ENCODE data around the gene YJU2. TPM values are rescaled to one million over a fixed set of nuclear protein-coding genes. Genes with fewer than 3 reads are reported as not detected.
"Not testable (repeated sequence)": the region's sequence is repeated elsewhere in the genome, so short reads cannot be mapped to it uniquely, and the experiment has no call there.

YJU2 gene
- 48.0 and 51.7 TPM in 2 replicates for total RNA-seq (2014; rRNA removed; shearing (Covaris generic))

GRCh38 chr19:4246767-4247593, at the start of gene YJU2:
TSS of gene YJU2 (plus strand) at chr19:4247080. CDS start at chr19:4247147, 67 bp downstream.
- DNase-seq (ENCODE audit: low read depth): peak; percentile 99

DNA sequence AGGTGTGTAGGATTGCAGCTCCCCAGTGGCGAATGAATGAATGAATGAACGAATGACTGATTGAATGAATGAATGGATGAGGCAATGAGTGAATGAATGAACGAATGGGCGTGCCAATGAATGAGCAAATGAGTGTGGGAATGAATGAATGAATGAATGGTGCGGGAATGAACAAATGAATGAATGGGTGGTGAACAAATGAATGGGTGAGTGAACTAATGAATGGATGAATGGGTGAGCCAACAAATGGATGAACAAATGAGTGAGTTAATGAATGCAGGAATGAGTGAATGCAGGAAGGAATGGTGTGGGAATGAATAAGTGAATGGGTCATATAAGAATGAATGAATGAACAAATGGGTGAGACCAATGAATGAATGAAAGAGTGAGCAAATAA, 49.7 kb upstream of the YJU2 start:
- no peak for DNase-seq (ENCODE audit: low read depth)

DNA sequence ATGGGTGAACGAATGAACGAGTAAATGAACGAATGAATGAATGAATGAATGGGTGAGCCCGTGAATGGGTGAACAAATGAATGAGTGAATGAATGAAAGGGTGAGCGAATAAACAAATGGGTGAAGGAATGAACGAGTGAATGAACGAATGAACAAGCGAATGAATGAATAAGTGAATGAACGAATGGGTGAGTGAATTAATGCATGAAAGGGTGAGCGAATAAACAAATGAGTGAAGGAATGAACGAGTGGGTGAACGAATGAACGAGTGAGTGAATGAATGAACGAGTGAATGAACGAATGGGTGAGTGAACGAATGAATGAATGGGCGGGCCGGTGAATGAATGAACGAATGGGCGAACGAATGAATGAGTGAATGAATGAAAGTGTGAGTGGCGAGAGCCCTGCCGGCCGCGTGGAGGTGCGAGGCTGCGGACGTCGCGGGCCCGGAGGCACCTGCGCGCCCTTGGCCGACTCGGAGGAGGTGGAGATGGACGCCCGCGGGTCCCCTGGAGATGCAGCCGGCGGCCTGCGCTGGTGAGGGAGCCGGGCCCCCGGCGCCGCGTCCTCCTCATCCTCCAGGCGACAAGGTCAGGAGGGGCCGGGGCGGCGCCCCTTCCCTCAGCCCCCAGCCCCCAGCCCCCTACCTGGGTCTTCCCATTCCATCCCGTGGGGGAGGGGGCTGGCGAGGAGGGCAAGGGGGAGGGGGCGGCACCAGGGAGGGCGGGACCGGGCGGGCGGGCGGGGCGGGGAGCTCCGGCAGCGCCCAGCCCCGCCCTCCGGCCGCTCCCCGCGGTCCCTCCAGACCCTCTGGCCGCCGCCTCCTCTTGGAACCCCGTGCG, 49.0 kb upstream of the YJU2 start:
- DNase-seq (ENCODE audit: low read depth): no peak

GRCh38 chr19:4198467-4199126, 48.3 kb upstream of the YJU2 start:
- no peak for DNase-seq (ENCODE audit: low read depth)

- DNase-seq (ENCODE audit: low read depth): no peak
Observed at GRCh38 chr19:4199699-4200293, 47.1 kb upstream of the YJU2 start.

DNA sequence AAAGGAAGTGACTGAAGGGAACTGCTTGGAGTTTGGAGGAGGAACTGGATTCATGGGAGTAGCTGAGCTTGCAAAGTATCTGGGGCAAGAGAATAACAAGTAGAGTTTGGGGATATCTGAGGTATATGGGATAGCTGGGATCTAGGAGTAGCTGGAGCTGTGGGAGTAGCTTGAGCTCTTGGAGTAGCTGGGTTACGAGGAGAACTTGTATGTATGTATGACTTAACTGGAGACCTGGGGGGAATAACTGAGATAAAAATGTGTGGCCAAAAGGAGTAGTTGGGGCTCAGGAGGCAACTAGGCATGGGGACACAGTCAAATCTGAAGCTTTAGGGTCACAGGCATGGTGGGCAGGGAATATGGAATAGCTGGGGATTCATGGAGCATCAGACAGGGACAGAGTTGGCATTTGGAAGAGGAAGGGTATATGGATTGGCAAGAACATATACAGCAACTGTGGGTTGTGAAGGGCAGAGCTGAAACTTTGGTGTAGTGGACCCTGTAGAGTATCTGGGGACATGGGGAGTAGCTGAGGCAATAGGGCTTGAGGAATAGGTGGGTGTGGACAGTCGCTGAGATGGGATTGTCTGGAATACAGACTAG, 45.8 kb upstream of the YJU2 start:
- DNase-seq (ENCODE audit: low read depth): no peak

DNA sequence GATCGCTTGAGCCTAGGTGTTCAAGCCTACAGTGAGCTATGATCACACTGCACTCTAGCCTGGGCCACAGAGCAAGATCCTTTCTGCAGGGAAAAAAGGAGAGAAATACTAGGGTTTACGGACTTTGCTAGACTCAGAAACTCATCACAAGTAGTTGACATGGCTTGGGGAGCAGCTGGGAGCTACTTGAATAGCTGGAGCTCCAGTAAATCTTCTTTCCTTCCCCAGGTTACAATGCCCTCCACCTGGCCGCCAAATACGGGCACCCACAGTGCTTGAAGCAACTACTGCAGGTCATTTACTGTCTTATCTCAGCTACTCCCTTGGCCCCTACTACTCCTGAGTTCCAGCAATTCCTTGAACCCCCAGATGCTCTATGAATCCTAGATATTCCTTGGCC, 45.1 kb upstream of the YJU2 start:
- no peak for DNase-seq (ENCODE audit: low read depth)

DNA sequence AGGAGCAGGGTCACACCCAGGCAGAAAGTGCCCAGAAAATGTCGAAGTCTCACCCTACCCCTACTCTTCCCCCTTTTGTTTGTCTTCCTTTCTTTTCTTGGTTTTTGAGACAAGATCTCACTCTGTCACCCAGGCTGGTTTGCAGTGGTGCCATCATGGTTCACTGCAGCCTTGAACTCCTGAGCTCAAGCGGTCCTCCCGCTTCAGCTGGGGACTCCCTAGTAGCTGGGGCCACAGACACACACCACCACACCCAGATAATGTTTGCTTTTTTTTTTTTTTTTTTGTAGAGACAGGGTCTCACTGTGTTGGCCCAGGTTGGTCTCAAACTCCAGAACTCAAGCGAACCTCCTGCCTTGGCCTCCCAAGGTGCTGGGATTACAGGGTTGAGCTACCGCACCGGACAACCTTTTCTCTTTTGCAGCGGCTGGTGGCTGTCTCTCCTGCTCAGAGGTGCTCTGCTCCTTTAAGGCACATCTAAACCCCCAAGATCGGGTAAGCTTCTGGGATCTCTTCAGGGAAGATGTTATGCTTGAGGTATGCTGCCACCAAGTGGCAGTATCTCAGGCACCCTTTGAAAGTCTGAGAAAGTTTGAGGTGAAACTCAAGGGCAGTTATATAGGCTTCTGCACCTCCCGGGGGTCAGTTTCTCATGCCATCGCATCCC, 39.9 kb upstream of the YJU2 start:
- peak; percentile 45 for DNase-seq (ENCODE audit: low read depth)

DNA sequence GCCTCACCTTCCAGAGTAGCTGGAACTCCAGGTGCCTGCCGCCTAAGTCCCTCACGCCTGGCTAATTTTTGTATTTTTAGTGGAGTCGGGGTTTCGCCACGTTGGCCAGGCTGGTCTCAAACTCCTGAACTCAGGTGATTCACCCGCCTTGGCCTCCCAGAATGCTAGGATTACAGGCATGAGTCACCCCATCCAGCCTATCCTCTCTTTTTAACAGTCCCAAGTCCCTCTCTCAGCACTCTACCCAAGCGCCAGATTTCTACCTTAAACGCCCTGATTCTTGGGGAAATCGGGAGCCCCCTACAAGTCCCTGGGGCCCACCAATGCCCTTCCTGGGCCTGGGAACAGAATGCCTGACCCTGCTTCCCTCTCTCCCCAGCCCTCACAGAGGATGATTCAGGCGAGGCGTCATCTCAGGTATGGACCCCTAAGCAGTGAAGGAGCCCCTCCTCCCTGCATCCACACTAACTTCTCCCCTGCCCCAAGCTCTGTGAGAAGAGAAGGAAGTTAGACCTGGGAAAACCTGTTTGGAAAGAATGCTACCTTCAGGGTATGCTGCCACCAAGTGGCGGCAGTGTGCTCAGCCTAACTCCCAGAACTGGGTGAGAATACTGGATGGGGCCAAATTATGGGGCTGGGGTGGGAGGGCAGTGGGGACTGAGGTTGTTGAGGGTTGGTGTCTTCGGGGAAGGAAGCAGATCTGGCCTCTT, 38.3 kb upstream of the YJU2 start:
- peak; percentile 83 for DNase-seq (ENCODE audit: low read depth)

- DNase-seq (ENCODE audit: low read depth): no peak
Observed at GRCh38 chr19:4210166-4210731, 36.6 kb upstream of the YJU2 start.

DNA sequence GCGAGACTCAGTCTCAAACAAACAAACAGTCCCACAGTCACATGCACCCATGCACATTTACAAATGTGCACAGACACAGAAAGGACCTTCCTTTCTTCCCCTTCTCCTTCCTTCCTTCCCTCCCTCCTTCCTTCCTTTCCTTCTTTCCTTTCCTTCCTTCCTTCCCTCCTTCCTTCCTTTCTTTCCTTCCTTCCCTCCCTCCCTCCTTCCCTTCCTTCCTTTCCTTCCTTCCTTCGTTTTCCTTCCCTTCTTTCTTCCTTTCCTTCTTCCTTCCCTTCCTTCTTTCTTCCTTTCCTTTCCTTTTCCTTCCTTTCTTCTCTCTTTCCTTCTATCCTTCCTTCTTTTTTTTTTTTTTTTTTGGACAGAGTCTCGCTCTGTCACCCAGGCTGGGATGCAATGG, 33.8 kb upstream of the YJU2 start:
- DNase-seq (ENCODE audit: low read depth): no peak

DNA sequence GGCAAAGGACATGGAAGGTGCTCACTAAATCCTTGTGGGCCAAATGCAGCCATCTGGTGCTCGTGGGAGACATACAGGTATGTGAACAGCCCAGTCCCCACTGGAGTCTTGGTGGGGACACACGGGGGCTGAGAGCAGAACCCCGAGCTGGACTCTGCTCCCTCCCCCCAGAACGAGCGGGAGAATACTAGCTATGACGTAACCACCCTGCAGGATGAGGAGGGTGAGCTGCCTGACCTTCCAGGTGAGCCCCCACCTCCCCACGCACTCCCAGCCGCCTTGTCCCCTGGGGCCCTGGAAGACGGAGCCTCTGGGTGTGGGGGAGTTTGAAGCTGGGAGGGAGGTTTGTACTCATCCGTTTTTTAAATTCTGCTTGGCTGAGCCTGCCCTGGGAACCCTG, 31.1 kb upstream of the YJU2 start:
- no peak for DNase-seq (ENCODE audit: low read depth)

- DNase-seq (ENCODE audit: low read depth): no peak
Observed at GRCh38 chr19:4216846-4217245, 30.0 kb upstream of the YJU2 start.

DNA sequence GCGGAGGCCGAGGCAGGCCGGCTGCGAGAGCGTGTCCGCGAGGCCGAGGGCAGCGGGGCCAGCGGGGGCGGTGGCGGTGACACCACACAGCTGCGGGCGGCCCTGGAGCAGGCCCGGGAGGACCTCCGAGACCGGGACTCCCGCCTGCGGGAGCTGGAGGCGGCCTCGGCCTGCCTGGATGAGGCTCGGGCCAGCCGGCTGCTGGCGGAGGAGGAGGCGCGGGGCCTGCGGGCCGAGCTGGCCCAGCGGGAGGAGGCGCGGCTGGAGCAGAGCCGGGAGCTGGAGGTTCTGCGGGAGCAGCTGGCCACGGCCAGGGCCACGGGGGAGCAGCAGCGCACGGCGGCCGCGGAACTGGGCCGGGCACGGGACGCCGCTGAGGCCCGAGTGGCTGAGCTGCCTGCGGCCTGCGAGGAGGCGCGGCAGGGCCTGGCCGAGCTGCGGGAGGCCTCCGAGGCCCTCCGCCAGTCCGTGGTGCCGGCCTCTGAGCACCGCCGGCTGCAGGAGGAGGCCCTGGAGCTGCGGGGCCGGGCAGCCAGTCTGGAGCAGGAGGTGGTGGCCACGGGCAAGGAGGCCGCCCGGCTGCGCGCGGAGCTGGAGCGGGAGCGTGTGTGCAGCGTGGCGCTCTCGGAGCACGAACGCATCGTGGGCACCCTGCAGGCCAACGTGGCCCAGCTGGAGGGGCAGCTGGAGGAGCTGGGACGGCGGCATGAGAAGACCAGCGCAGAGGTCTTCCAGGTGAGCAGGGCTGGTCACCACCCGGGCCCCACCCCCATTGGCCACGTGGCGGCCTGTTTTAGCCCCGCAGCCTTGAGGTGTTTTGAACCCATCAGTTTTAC, 29.2 kb upstream of the YJU2 start:
- DNase-seq (ENCODE audit: low read depth): no peak

DNA sequence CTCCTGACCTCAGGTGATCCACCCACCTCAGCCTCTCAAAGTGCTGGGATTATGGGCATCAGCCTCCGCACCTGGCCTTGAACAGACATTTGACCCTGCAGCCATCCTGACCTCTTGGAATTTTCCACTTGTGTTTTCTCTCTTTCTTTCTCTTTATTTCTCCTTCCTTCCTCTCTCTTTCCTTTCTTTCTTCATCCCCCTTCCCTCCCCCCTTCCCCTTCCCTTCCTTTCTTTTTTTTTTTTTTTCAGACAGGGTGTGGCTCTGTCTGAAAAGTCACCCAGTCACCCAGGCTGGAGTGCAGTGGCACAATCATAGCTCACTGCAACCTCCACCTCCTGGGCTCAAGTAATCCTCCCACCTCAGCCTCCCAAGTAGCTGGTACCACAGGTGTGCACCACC, 28.4 kb upstream of the YJU2 start:
- not testable (repeated sequence) for DNase-seq (ENCODE audit: low read depth)

- DNase-seq (ENCODE audit: low read depth): no peak
Observed at GRCh38 chr19:4220188-4220587, 26.7 kb upstream of the YJU2 start.

GRCh38 chr19:4224470-4224869, 22.4 kb upstream of the YJU2 start:
- no peak for DNase-seq (ENCODE audit: low read depth)

DNA sequence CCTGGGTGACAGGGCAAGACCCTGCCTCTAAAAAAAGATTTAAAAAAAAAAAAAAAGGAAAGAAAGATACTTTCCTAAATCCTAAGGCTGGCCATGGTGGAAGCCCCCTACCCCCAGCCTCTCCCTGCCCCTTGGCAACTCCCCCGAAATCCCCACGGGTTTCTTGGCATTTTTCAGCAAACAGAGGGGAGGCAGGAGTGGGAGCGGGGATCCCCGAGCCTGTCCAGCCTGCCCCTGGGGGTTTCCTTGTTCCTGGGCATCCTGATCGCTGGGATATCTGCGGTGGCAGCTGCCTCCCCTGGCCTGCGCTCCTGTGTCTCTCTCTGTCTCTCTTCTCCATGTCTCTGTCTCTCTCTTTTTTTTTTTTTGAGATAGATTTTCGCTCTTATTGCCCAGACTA, 21.0 kb upstream of the YJU2 start:
- DNase-seq (ENCODE audit: low read depth): no peak

- DNase-seq (ENCODE audit: low read depth): no peak
Observed at GRCh38 chr19:4227771-4228170, 19.1 kb upstream of the YJU2 start.
